Tibial nerve (tissue), 4 donors: Measurements from ENCODE around the gene HSD17B4.

Source experiments
- CTCF ChIP-seq, 5 experiments: fragments of 200-600 bp in 3 of 5; fragments of 450-650 bp in 2 of 5; sonication (generic) in 3 of 5; IDR thresholded peaks; one replicate each; pipeline ENCODE4 v1.5.1; 2016 to 2019; ENCODE audit warnings: antibody characterized with exemption in 5 of 5, mild to moderate bottlenecking in 3 of 5, moderate library complexity in 2 of 5
- EP300 ChIP-seq, 2 donors: sonication (generic); formaldehyde crosslinking; IDR thresholded peaks; one replicate each; pipeline ENCODE4 v1.6.1; 2017; ENCODE audit warnings: antibody characterized with exemption in 2 of 2, mild to moderate bottlenecking in 1 of 2
- POLR2A ChIP-seq, 2 donors: fragments of 450-650 bp; IDR thresholded peaks; one replicate each; pipeline ENCODE4 v1.6.1; 2017; ENCODE audit warnings: antibody characterized with exemption in 2 of 2, mild to moderate bottlenecking in 2 of 2, moderate library complexity in 2 of 2

- no peak for TF ChIP-seq CTCF (IDR thresholded peaks at IDR 0.05)
- no peak for TF ChIP-seq EP300 (IDR thresholded peaks at IDR 0.05)
- TF ChIP-seq POLR2A (IDR thresholded peaks at IDR 0.05) = no peak
These were observed 43.0 kb upstream of the HSD17B4 start for GRCh38 chr5:119409235-119409815.
